Stimulated activated CD4-positive, alpha-beta T cell treated with anti-CD3 and anti-CD28 coated beads, Interleukin-12 subunit alpha, Interleukin-12 subunit beta, amount 100 ng/mL, for 24 hours (primary cell): Measurements from ENCODE around the gene TTC34.

Experiments
- DNase-seq, 2 experiments: peaks; one replicate each; pipeline ENCODE4 v3.0.0-alpha.2; 2020; ENCODE audit warnings: low read depth in 2 of 2

Gene TTC34

GRCh38 chr1:2641381-2642130 is 159.9 kb downstream of the TTC34 start:
- no peak for DNase-seq

GRCh38 chr1:2640626-2641025 is 160.9 kb downstream of the TTC34 start:
- DNase-seq: no peak

GRCh38 chr1:2639607-2640521 is 161.6 kb downstream of the TTC34 start:
- no peak for DNase-seq

GRCh38 chr1:2639203-2639602 is 162.3 kb downstream of the TTC34 start:
- DNase-seq: no peak

GRCh38 chr1:2638466-2639115 is 162.9 kb downstream of the TTC34 start:
- no peak for DNase-seq

GRCh38 chr1:2637442-2638145 is 163.9 kb downstream of the TTC34 start:
- DNase-seq: no peak

DNA sequence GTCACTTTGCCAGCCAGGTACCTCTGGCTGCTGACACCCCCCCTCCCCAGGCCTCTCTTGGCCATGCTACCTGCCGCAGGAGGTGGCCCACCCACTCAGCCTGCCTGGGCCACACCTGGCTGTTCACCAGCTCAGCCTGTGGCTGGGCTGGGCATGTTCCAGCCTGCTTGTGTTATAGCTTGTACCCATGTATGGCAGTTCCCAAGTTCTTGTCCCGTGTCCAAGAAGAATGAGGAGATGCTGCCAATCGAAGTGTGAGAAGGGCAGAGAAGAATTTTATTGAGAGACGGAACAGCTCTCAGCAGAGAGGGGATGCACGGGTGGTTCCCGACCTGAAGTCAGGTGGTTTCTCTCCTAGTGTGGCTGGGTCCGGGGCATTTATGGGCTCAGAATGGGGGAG is 164.8 kb downstream of the TTC34 start:
- DNase-seq: no peak

- no peak for DNase-seq
Observed at GRCh38 chr1:2635361-2636010, 166.0 kb downstream of the TTC34 start.

- no peak for DNase-seq
Observed at GRCh38 chr1:2633936-2634491, 167.5 kb downstream of the TTC34 start.

- DNase-seq: no peak
Observed at GRCh38 chr1:2633366-2633935, 168.0 kb downstream of the TTC34 start.

GRCh38 chr1:2632561-2633361 is 168.7 kb downstream of the TTC34 start, which contains the start of gene MMEL1:
Gene MMEL1, minus strand, starts transcription at chr1:2633016. Its CDS starts 3,532 bp downstream, at chr1:2629484.
- DNase-seq: no peak

- DNase-seq: no peak
Observed at GRCh38 chr1:2632051-2632430, 169.5 kb downstream of the TTC34 start.

DNA sequence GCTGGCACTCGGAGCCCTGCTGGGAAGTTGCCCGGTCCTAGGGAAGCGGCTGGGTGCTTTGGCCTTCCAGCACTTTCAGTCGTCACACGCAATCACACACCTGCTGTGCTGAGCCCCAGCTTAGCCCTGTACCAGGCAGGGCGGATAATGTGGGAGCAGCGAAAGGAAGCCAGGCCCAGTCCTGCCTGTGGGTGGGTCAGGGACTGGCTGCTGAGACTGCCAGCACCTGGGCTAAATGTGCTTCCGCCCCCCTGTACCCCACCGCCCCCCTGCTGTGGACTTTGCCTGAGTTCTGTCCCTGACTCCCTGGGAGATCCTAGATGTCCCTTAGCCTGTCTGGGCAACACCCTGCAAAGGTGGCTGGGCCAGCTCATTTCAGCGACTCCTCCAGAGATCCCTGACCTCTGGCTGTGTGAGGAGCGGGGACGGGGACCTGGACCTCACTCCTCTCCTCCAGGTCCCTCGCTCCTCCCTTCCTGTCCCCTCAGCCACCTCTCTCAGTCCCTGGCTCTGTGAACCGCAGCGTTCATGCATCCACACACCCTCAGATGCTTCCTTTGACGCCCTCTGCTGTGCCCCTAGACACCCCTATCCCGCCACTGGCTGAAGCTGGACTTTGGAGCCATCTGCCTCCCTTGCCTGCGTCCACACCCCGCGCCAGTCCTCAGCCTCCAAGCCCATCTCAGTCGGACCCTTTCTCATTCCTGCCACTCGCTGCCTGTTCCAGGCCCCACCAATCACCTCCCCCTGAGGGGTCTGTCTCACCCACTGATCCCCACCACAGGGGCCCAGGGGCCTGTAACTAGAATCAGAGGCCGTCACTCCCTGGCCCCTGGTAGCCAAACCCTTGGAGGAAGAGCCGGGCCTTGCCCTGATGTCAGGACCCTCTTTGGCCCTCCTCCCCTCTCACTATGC is 170.1 kb downstream of the TTC34 start:
- DNase-seq: no peak

DNA sequence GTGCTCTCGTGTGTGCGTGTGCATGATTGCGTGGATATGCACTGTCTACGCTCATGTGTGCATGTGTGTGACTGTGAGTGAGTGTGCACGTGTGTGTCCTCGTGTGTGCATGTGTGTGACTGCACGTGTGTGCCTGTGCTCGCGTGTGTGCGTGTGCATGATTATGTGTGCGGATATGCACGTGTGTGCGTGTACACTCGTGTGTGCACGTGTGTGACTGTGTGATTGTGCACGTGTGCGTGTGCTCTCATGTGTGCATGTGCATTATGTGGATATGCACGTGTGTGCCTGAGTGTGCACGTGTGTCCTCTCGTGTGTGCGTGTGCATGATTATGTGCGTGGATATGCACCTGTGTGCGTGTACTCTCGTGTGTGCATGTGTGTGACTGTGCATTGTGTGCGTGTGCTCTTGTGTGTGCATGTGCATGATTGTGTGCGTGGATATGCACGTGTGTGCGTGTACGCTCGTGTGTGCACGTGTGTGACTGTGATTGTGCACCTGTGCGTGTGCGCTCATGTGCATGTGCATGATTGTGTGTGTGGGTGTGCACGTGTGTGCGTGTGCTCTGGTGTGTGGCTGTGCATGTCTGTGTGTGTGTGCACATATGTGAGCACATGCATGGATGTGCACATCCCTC is 170.9 kb downstream of the TTC34 start:
- no peak for DNase-seq

DNA sequence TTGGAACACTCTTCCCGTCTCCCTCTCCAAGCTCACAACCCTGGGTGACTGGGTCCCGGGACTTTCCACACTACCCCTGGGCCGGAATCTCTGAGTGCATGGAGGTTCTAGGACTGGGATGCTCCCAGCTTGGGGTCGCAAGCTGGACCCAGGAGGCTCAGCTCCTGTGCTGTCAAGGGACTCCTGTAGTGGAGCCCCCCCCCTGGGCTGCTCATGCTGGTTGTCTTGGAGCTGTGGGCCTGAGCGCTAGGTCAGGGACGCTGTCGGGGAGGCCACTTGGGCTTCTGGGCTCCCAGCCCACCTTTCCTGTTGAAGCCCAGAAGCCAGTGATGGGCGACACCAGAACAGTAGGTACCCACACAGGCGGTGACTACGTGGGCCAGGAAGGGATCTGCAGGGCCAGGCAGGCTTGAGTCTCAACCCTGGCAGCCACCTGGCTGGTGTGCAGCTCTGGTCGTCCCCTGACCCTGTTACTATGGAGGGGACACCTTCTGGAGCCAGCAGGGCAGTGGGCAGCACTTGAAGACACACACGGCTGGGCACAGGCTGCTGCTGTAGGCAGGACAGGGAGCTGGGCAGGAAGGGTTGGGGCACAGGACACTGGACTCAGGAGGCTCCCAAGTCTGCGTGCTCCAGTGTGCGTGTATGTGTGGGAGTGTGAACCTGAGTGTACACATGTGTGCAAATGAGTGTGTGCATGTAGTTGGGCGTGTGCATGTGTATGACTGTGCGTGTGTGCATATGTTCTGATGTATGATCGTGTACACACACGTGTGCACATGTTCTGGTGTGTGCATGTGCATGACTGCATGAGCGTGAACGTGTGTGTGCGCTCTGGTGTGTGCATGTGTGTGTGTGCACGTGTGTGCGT is 171.6 kb downstream of the TTC34 start:
- no peak for DNase-seq

GRCh38 chr1:2628933-2629626 is 172.4 kb downstream of the TTC34 start:
- DNase-seq: no peak
